A673 (cell line): ENCODE results near the gene ALB. TPM values are rescaled to one million over a fixed set of nuclear protein-coding genes. Genes with fewer than 3 reads are reported as not detected.

Experiments
- BruUV-seq: library from RNA; stranded (reverse); fragments of 400-500 nt; replicated peaks from 2 replicates; lab custom pipeline; 2021; lab: Mats Ljungman, UMichigan
- CTCF ChIA-PET: fragments of 300-600 bp; sonication (Branson Sonifier 250); formaldehyde crosslinking; loops from one replicate; lab custom pipeline; 2022; ENCODE audit warnings: antibody characterized with exemption; lab: Charles Lee
- POLR2A ChIA-PET: fragments of 300-600 bp; sonication (Branson Sonifier 250); formaldehyde crosslinking; loops from one replicate; lab custom pipeline; 2022; ENCODE audit warnings: antibody characterized with exemption; ENCODE audit not compliant: low non-redundant PET; lab: Charles Lee
- DNase-seq: peaks from one replicate; pipeline ENCODE4 v3.0.0-alpha.2; 2015; ENCODE audit warnings: low spot score
- H3K27ac ChIP-seq: fragments of 200-600 bp; sonication (generic); 2 replicates; pipeline ENCODE4 v1.5.1; 2016; ENCODE audit warnings: mixed run types, low read depth, mild to moderate bottlenecking, mixed read lengths, antibody characterized with exemption, low read length; ENCODE audit not compliant: poor library complexity, severe bottlenecking
- H3K27me3 ChIP-seq: fragments of 200-600 bp; sonication (generic); replicated peaks from 2 replicates; pipeline ENCODE4 v1.6.1; 2017; ENCODE audit warnings: mixed run types, low read depth, mild to moderate bottlenecking, mixed read lengths, antibody characterized with exemption, low read length; ENCODE audit not compliant: insufficient read depth, poor library complexity
- H3K36me3 ChIP-seq: fragments of 200-600 bp; sonication (generic); 2 replicates; pipeline ENCODE4 v1.6.1; 2016; ENCODE audit warnings: mixed run types, mild to moderate bottlenecking, mixed read lengths, antibody characterized with exemption, low read length; ENCODE audit not compliant: insufficient read depth, poor library complexity, severe bottlenecking
- H3K4me1 ChIP-seq: fragments of 200-600 bp; sonication (generic); 2 replicates; pipeline ENCODE4 v1.6.1; 2017; ENCODE audit warnings: mixed run types, mild to moderate bottlenecking, mixed read lengths, antibody characterized with exemption, low read length; ENCODE audit not compliant: insufficient read depth, poor library complexity, severe bottlenecking
- H3K4me3 ChIP-seq: fragments of 200-600 bp; sonication (generic); 2 replicates; pipeline ENCODE4 v1.5.1; 2016; ENCODE audit warnings: low read depth, mixed run types, mild to moderate bottlenecking, mixed read lengths, low read length; ENCODE audit not compliant: poor library complexity, severe bottlenecking
- H3K9me3 ChIP-seq: fragments of 200-600 bp; sonication (generic); 2 replicates; pipeline ENCODE4 v1.6.1; 2016; ENCODE audit warnings: mixed run types, low read depth, mild to moderate bottlenecking, mixed read lengths, antibody characterized with exemption, low read length; ENCODE audit not compliant: poor library complexity, severe bottlenecking
- EZH2 ChIP-seq: fragments of 200-600 bp; sonication (generic); IDR thresholded peaks from 2 replicates; pipeline ENCODE4 v1.6.1; 2017; ENCODE audit warnings: borderline replicate concordance, low read depth, mild to moderate bottlenecking, mixed read lengths, antibody characterized with exemption, low read length; ENCODE audit not compliant: poor library complexity, severe bottlenecking
- intact Hi-C: fragments of 100-400 bp; cut with micrococcal nuclease; formaldehyde crosslinking; loops from one replicate; pipeline ENCODE4 v1.10.0; 2022; ENCODE audit not compliant: unreplicated experiment
- total RNA-seq: library from RNA; stranded (reverse); gene quantifications from 2 replicates; pipeline ENCODE4 v1.2.3, GENCODE V29; 2021
- TF ChIP-seq, protein P1 (sequence below): fragments of 300-800, 200-600 bp; sonication (generic); conservative IDR thresholded peaks from 2 replicates; pipeline ENCODE4 v1.5.1; 2017; ENCODE audit warnings: low read depth, mild to moderate bottlenecking, antibody characterized with exemption, low read length, moderate library complexity, mixed read lengths

ALB gene
- total RNA-seq, 1 experiment from 2014 or later: not detected

- Histone ChIP-seq H3K4me1 (no peaks in the 10 kb centered on the region), H3K27me3 (no peaks in the 10 kb centered on the region), H3K27ac (no peak overlapping the region), H3K4me3 (no peak overlapping the region), H3K36me3 (no peaks in the 10 kb centered on the region), H3K9me3 (no peaks in the 10 kb centered on the region)
- POLR2A ChIA-PET: no interaction called here
- DNase-seq: no peak
- intact Hi-C loops: no loop called here
- BruUV-seq: no TSS peak
- TF ChIP-seq, protein P1, sequence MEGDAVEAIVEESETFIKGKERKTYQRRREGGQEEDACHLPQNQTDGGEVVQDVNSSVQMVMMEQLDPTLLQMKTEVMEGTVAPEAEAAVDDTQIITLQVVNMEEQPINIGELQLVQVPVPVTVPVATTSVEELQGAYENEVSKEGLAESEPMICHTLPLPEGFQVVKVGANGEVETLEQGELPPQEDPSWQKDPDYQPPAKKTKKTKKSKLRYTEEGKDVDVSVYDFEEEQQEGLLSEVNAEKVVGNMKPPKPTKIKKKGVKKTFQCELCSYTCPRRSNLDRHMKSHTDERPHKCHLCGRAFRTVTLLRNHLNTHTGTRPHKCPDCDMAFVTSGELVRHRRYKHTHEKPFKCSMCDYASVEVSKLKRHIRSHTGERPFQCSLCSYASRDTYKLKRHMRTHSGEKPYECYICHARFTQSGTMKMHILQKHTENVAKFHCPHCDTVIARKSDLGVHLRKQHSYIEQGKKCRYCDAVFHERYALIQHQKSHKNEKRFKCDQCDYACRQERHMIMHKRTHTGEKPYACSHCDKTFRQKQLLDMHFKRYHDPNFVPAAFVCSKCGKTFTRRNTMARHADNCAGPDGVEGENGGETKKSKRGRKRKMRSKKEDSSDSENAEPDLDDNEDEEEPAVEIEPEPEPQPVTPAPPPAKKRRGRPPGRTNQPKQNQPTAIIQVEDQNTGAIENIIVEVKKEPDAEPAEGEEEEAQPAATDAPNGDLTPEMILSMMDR: no peak
- no peak for TF ChIP-seq EZH2
- CTCF ChIA-PET: no interaction called here
Observed at GRCh38 chr4:73411731-73412414, 7.8 kb downstream of the ALB start.

GRCh38 chr4:73413294-73413755, 9.2 kb downstream of the ALB start:
- no peaks in the 10 kb centered on the region for H3K9me3 ChIP-seq
- intact Hi-C loops: no loop called here
- ChIA-PET POLR2A (no interaction called here), CTCF (no interaction called here)
- H3K4me3 ChIP-seq: no peak overlapping the region
- H3K36me3 ChIP-seq: no peaks in the 10 kb centered on the region
- BruUV-seq: no TSS peak
- no peaks in the 10 kb centered on the region for H3K27me3 ChIP-seq
- TF ChIP-seq, protein P1: no peak
- TF ChIP-seq EZH2: no peak
- no peak overlapping the region for H3K27ac ChIP-seq
- H3K4me1 ChIP-seq: no peaks in the 10 kb centered on the region
- DNase-seq: no peak

DNA sequence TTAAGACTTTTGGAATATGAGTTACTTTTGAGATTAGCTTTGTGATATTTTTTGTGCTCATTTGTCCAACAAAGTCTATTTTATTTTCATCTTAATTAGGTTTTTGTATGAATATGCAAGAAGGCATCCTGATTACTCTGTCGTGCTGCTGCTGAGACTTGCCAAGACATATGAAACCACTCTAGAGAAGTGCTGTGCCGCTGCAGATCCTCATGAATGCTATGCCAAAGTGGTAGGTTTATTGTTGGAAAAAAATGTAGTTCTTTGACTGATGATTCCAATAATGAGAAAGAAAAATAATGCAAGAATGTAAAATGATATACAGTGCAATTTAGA, 10.8 kb downstream of the ALB start:
- intact Hi-C loops: no loop called here
- no peaks in the 10 kb centered on the region for H3K27me3 ChIP-seq
- DNase-seq: no peak
- CTCF ChIA-PET: no interaction called here
- H3K4me1 ChIP-seq: no peaks in the 10 kb centered on the region
- H3K27ac ChIP-seq: no peak overlapping the region
- TF ChIP-seq, protein P1: no peak
- no peak for TF ChIP-seq EZH2
- H3K36me3 ChIP-seq: no peaks in the 10 kb centered on the region
- no peaks in the 10 kb centered on the region for H3K9me3 ChIP-seq
- no peak overlapping the region for H3K4me3 ChIP-seq
- POLR2A ChIA-PET: no interaction called here
- BruUV-seq: no TSS peak
